ENCODE measurements around the gene LRMDA.

DNA sequence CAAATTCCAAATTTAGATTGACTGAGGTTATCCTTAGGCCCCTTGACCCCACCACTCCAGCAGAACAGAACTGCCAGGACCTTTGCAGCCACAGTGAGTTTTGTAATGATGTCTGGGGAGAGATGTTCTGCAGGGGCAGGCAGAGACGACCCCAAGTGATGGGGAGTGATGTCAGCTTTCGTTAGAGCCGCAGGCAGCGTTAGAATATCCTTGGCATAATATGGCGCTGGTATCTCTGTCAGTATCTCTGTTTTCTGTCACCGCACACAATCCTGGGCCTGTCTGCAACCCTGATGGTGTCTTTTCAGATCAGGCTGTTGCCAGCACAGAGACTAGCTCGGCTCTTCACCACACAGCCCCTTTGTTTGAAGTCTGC, 1122.6 kb downstream of the LRMDA start:
- TF ChIP-seq, protein P1, sequence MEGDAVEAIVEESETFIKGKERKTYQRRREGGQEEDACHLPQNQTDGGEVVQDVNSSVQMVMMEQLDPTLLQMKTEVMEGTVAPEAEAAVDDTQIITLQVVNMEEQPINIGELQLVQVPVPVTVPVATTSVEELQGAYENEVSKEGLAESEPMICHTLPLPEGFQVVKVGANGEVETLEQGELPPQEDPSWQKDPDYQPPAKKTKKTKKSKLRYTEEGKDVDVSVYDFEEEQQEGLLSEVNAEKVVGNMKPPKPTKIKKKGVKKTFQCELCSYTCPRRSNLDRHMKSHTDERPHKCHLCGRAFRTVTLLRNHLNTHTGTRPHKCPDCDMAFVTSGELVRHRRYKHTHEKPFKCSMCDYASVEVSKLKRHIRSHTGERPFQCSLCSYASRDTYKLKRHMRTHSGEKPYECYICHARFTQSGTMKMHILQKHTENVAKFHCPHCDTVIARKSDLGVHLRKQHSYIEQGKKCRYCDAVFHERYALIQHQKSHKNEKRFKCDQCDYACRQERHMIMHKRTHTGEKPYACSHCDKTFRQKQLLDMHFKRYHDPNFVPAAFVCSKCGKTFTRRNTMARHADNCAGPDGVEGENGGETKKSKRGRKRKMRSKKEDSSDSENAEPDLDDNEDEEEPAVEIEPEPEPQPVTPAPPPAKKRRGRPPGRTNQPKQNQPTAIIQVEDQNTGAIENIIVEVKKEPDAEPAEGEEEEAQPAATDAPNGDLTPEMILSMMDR (conservative IDR thresholded peaks at IDR 0.05; ENCODE audit: low read depth, low read length) = no peak
- no peak for TF ChIP-seq EZH2 (IDR thresholded peaks at IDR 0.05; ENCODE audit: borderline replicate concordance, low read depth, low read length, poor library complexity, severe bottlenecking)
